RWPE1 (cell line): ENCODE measurements around the gene GRAMD2B.

Experiments used
- CTCF ChIA-PET: fragments of 350-600 bp; sonication (Branson Sonifier 250); formaldehyde crosslinking; extraction: SDS; loops from one replicate; lab custom pipeline; 2021; lab: Yijun Ruan, JAX
- POLR2A ChIA-PET: fragments of 400-600 bp; formaldehyde crosslinking; extraction: SDS; loops from one replicate; lab custom pipeline; 2020; ENCODE audit warnings: antibody characterized with exemption; ENCODE audit not compliant: low non-redundant PET; lab: Yijun Ruan, JAX
- DNase-seq: peaks from one replicate; pipeline ENCODE4 v3.0.0; 2012; ENCODE audit warnings: low spot score
- H3K27ac ChIP-seq: fragments of 450-650 bp; 2 replicates; pipeline ENCODE4 v1.5.1; 2017
- CTCF ChIP-seq: fragments of 450-650 bp; conservative IDR thresholded peaks from 2 replicates; pipeline ENCODE4 v1.5.1; 2017; ENCODE audit warnings: low read depth, mild to moderate bottlenecking

The GRAMD2B gene

GRCh38 chr5:126494393-126494792 is 71.2 kb downstream of the GRAMD2B start:
- ChIA-PET CTCF (interaction anchor here (0.7 kb wide), 1 partner anchor 307 kb away, joined by 3 read pairs; no protein-coding TSS in a partner anchor), POLR2A (no interaction called here)
- no peak overlapping the region for H3K27ac ChIP-seq
- TF ChIP-seq CTCF, result no peak
- no peak for DNase-seq

- H3K27ac ChIP-seq, result no peak overlapping the region
- TF ChIP-seq CTCF, result no peak
- ChIA-PET CTCF (interaction anchor here (0.6 kb wide), 1 partner anchor 155 kb away, joined by 3 read pairs; no protein-coding TSS in a partner anchor), POLR2A (no interaction called here)
- DNase-seq, result no peak
These were observed 74.3 kb downstream of the GRAMD2B start for GRCh38 chr5:126497506-126497905.

GRCh38 chr5:126499278-126499677 is 76.1 kb downstream of the GRAMD2B start:
- TF ChIP-seq CTCF, result no peak
- POLR2A ChIA-PET, result no interaction called here
- CTCF ChIA-PET, result interaction anchor here (0.6 to 1.6 kb wide), 3 partner anchors 16 to 146 kb away, joined by 3 to 5 read pairs (median 3); no protein-coding TSS in a partner anchor
- DNase-seq, result no peak
- no peak overlapping the region for H3K27ac ChIP-seq

- no peak for DNase-seq
- ChIA-PET POLR2A (no interaction called here), CTCF (interaction anchor here (0.6 to 1.6 kb wide), 10 partner anchors 15 to 147 kb away, joined by 3 to 5 read pairs (median 3); no protein-coding TSS in a partner anchor)
- 0 out of 2 replicates have a peak, but pooled peaks have one; percentile 11 for TF ChIP-seq CTCF
- no peak overlapping the region for H3K27ac ChIP-seq
These were observed 76.7 kb downstream of the GRAMD2B start for GRCh38 chr5:126499853-126500342.

- no peak overlapping the region for H3K27ac ChIP-seq
- ChIA-PET POLR2A (interaction anchor here (0.6 kb wide), 1 partner anchor 31 kb away, joined by 4 read pairs; no protein-coding TSS in a partner anchor), CTCF (interaction anchor here (0.6 to 1.0 kb wide), 4 partner anchors 14 to 598 kb away, joined by 3 to 6 read pairs (median 5); partner anchors contain the start of gene PHAX)
- no peak for DNase-seq
- no peak for TF ChIP-seq CTCF
These were observed 78.2 kb downstream of the GRAMD2B start for GRCh38 chr5:126501448-126501847.

GRCh38 chr5:126503602-126504104 is 80.4 kb downstream of the GRAMD2B start:
- no peak for DNase-seq
- ChIA-PET CTCF (no interaction called here), POLR2A (no interaction called here)
- TF ChIP-seq CTCF, result no peak
- H3K27ac ChIP-seq, result no peak overlapping the region
